HG02571 (cell line): Measurements from ENCODE around the gene REST.

Experiments used
- ATAC-seq: cut with Tn5 transposase; IDR thresholded peaks from one replicate; pipeline ENCODE4 v1.9.1; 2021; ENCODE audit warnings: mild to moderate bottlenecking, moderate library complexity; ENCODE audit not compliant: unreplicated experiment

Gene REST

GRCh38 chr4:56976283-56976836 lies 68.7 kb downstream of the REST start:
- no peak for ATAC-seq

GRCh38 chr4:56976837-56977320 lies 69.2 kb downstream of the REST start:
- ATAC-seq, result peak; percentile 27

DNA sequence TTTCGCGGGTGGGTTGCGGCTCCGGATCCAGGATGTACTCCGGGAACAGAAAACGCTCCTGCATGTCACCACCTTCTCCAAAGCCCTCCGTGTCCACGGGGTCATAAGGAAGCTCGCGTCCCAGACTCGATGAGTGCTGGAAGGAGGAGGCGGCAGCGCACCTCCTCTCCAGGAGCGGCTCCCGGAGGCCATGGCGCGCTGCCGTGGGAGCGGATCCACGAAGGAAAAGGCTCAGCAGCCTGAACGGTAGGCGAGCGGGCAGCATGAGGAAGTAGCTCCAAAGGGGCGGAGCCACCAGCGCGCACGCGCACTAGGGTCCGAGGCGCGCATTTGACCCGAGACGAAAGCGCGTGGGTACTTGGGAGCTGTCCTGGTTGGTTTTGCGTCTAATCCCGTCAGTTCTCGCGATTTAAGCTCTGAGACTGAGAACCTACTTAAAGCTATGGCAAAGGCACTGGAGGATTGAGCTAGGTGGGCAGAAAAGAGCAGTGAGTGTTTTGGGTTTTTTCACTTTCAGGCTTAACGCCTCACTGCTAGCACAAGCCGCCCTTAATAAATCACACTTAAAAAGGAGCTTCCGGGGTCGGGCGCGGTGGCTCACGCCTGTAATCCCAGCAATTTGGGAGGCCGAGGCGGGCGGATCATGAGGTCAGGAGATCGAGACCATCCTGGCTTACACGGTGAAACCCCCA lies 69.8 kb downstream of the REST start, which contains the start of gene NOA1:
Gene NOA1 (minus strand): TSS at position 286 of the 692 bp plus-strand sequence. CDS start 21 bp downstream, at position 265.
- ATAC-seq, result peak; percentile 83

DNA sequence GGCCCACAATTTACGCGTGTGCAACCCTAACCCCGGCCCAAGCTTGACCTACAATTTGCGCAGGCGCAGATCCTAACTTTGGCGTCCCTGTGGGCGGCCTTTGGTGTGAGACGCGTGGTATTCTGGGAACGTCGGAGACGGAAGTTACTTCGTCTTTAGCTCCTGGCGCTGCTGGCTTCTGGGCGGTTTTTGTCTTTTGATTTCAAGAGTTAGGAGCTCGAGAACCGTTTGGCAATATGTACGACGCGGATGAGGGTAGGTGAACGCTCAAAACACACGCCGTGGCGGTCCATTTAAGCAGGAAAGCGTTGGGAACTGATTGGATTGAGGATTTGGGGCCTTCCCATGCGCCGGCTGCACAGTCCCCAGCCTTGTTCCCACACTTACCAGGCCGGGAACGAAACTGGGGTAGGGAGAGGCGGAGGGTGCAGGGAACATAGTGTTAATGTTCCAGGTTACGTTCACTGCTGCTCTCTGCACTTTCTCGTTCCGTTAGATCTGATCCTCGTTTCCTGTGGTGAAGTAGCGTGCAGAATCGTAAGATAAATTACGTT lies 71.1 kb downstream of the REST start, which contains the start of gene POLR2B:
Gene POLR2B (plus strand): TSS at position 147 of the 554 bp plus-strand sequence. CDS start 90 bp downstream, at position 237.
- peak; percentile 49 for ATAC-seq

- no peak for ATAC-seq
These were observed 71.8 kb downstream of the REST start for GRCh38 chr4:56979421-56980072.

GRCh38 chr4:56981795-56982201 lies 74.1 kb downstream of the REST start:
- no peak for ATAC-seq

DNA sequence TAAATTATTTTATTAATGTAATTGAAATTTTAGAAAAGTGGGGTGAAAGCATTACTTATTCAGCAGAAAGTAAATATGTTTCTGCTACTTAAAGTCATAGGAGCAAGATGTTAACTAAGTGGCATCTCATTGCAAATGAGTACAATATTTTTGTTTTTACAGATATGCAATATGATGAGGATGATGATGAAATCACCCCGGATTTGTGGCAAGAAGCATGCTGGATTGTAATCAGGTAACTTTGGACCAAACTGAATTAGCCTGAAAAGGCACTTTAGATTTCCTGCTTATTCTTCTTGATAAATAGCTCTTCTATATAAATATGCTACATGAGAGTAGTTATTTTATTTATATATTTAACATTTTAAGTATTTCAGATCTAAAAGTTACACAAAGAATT lies 78.5 kb downstream of the REST start:
- no peak for ATAC-seq

DNA sequence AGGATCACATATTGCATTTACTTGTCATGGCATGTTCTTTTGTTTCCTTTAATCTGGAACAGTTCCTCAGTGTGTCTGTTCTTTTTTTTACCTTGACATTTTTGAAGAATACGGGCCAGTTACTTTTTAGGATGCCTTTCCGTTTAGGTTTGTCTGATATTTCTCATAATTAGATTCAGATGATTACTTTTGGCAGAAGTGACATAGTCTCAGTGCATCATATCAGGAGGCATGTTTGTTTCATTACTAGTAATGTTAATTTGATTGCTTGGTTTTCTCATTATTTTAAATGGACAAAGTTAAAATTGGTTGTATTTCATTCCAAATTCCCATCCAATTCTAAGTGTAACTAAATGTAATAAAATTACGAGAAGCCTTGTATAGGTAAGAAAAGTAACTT lies 79.3 kb downstream of the REST start:
- ATAC-seq, result no peak

GRCh38 chr4:56990109-56990905 lies 82.6 kb downstream of the REST start:
- no peak for ATAC-seq

GRCh38 chr4:56995525-56995924 lies 87.8 kb downstream of the REST start:
- no peak for ATAC-seq

DNA sequence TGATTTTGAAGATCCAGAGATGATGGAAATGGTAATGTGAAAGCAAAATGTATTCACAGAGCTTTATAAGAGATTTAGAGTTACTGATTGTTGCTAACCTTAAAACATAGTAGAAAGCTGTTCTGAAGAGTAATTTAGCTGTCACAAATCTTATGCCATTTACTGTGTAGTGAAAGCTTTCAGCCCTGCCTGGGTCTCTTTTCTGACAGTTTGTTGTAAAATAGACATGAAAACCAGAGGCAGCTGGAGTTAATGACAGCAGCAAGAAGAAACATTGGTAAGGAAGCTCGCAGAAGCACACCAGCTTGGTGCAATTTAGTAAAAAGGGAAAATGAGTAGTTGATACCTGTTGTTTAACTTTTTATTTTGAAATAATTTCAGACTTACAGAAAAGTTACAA lies 92.1 kb downstream of the REST start:
- ATAC-seq, result no peak

DNA sequence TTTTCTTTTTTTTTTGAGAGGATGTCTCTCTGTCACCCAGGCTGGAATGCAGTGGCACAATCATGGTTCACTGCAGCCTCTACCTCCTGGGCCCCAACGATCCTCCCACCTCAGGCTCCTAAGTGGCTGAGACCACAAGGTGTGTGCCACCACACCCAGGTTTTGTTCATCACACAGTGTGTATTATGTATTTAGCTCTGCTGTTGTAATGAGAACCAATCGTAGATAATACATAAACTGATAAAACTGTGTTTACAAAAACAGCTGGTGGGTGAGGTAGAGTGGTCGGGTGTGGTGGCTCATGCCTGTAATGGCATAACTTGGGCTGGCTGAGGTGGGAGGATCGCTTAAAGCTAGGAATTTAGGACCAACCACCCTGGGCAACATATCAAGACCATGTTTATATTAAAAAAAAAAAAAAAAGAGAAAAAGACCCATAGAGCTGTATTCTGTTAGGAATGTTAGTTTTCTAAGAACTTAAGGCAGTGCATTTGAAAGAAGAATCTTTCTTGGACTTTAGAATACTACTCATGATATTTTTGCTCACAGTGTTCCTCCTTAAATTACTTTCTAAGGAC lies 105.9 kb downstream of the REST start:
- ATAC-seq, result no peak
